DOHH2 (cell line): ENCODE results near the gene TRAPPC4.
A peak's percentile ranks its signal among the peaks of the same experiment; 100 is the strongest.

Source experiments
- CTCF ChIP-seq: fragments of 200-600 bp; sonication (generic); IDR thresholded peaks from one replicate; pipeline ENCODE4 v1.5.1; 2014; ENCODE audit warnings: antibody characterized with exemption, mild to moderate bottlenecking, low read depth, low read length; ENCODE audit not compliant: poor library complexity, severe bottlenecking
- EZH2phosphoT487 ChIP-seq: fragments of 200-600 bp; sonication (generic); IDR thresholded peaks from 2 replicates; pipeline ENCODE4 v1.6.1; 2017; ENCODE audit warnings: borderline replicate concordance, mild to moderate bottlenecking, antibody characterized with exemption, low read length, moderate library complexity, mixed read lengths

- TF ChIP-seq CTCF: peak; percentile 16
- no peak for TF ChIP-seq EZH2phosphoT487
These were observed at the start of gene TRAPPC4, which contains the start of gene RPS25 for GRCh38 chr11:119018074-119018938.
